ELF-1 (cell line): ENCODE data around the gene CDC25B.
A peak's percentile ranks its signal among the peaks of the same experiment; 100 is the strongest.

ENCODE experiments used
- DNase-seq: peaks from one replicate; pipeline ENCODE4 v3.0.0-alpha.2; 2016; ENCODE audit warnings: low read depth, low spot score

Gene CDC25B

DNA sequence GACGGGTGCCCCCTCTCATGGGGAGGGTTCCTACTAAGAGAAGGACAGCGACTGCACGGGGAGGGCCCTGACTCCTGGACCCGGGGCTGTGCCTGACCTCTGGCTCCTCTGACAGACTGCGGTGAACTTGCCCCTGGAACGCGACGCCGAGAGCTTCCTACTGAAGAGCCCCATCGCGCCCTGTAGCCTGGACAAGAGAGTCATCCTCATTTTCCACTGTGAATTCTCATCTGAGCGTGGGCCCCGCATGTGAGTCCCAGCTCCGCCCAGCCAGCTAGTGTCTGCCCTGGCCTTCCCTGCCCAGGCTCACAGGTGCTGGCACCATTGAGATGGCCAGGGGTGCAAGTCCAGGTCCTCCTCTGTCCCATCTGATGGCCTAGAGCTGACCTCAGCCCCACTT, 7.2 kb downstream of the CDC25B start:
- DNase-seq: no peak

DNA sequence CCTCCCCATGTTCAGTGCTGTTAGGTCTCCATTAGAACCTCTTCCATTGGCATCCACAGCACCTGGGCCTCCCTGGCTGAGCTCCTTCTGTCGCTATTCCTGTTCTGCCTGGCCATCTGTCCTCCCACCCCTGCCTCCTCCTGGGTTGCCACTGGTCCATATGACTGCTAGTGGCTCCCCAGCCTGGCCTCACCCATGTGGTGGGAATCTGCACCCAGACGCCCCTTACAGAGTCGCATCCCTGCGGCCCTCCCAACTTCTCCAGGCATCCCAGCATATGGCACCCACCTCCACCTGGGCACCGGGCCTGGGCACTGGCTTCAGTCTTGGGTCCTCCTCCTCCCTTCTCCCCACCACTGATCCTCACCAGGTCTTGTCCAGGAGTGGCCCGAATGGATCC, 7.7 kb downstream of the CDC25B start:
- DNase-seq: no peak

DNA sequence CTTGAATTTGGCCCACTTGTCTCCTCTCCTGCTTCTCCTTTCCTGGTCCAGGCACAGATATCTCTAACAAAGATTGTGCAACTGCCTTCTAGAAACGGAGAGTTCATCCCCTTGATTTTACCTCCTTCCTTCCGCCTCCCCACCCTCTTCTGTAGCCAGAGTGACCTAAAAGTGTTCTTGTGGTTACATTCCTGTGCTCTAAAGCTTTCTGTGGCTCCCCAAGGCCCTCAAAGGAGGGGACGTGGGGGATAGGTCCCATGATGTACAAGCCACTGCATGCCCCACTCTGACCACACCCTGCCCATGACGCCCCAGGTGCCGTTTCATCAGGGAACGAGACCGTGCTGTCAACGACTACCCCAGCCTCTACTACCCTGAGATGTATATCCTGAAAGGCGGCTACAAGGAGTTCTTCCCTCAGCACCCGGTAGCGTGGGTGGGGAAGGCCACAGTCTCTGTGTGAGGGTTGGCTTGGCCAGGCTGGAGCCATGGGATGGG, 8.2 kb downstream of the CDC25B start:
- DNase-seq: no peak

DNA sequence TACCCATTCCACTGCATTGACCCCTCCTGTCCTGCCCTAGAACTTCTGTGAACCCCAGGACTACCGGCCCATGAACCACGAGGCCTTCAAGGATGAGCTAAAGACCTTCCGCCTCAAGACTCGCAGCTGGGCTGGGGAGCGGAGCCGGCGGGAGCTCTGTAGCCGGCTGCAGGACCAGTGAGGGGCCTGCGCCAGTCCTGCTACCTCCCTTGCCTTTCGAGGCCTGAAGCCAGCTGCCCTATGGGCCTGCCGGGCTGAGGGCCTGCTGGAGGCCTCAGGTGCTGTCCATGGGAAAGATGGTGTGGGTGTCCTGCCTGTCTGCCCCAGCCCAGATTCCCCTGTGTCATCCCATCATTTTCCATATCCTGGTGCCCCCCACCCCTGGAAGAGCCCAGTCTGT, 8.7 kb downstream of the CDC25B start:
- no peak for DNase-seq

DNA sequence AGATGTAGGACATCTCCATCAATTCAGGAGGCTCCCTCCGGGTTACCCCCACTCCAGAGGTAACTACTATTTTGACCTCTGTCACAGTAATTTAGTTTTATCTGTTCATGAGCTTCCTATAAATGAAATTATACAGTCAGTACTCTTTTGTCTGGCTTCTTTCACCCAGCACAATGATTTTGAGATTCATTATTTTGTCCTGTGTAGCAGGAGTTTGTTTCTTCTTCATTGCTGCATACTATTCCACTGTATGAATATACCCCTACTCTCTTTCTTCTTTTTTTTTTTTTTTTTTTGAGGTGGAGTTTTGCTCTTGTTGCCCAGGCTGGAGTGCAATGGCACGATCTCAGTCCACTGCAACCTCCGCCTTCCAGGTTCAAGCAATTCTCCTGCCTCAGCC, 12.4 kb downstream of the CDC25B start:
- DNase-seq: no peak

DNA sequence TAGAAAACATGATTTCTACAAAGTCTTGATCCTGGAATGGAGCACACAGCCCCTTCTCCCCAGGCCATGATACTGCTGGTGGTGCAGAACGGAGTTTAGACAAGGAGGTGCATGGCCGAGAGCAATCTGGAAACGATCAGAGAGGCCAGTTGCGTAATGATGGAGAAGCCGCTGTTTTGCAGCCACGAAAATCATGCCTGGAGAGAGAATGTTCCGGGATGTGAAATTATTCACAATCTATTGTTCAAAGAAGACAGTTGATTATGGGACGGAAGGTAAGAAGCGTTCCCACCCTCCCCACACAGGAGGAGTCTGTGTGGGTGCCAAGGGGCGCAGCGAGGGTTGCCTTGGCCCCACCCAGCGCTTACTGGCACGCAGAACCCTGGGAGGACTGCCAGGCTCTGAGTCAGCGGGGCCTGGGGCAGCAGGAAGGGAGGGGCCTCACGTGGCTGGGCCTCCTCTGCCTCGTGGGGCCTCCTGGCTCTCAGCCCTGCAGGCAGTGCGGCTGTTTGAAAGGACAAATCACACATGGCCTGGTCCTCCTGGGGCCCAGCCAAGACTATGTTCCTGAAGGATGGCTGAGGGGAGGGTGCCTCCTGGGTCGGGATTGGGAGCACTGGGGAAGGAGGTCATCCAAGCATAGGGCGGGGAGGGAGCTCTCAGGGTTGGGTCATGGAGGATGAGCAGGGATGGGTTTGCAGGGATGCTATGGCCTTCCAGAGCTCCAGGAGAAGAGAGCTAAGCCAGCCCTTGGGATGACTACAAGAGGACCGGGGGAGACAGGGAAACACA, 15.6 kb downstream of the CDC25B start:
- peak; percentile 84 for DNase-seq

DNA sequence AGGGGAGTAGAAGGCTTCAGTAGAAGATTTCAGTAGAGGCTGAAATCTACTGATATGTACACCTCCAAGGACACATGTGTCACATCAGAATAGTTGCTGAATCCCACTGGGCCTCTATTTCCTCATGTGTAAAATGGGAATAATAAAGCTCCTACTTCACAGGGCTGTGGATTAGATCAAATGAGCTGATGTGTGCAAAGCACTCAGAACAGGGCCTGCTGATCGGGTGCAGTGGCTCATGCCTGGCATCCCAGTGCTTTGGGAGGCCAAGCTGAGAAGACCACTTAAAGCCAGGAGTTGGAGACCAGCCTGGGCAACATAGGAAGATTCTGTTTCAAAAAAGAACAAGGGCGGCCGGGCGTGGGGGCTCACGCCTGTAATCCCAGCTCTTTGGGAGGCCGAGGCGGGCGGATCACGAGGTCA, 16.2 kb downstream of the CDC25B start:
- DNase-seq: no peak

DNA sequence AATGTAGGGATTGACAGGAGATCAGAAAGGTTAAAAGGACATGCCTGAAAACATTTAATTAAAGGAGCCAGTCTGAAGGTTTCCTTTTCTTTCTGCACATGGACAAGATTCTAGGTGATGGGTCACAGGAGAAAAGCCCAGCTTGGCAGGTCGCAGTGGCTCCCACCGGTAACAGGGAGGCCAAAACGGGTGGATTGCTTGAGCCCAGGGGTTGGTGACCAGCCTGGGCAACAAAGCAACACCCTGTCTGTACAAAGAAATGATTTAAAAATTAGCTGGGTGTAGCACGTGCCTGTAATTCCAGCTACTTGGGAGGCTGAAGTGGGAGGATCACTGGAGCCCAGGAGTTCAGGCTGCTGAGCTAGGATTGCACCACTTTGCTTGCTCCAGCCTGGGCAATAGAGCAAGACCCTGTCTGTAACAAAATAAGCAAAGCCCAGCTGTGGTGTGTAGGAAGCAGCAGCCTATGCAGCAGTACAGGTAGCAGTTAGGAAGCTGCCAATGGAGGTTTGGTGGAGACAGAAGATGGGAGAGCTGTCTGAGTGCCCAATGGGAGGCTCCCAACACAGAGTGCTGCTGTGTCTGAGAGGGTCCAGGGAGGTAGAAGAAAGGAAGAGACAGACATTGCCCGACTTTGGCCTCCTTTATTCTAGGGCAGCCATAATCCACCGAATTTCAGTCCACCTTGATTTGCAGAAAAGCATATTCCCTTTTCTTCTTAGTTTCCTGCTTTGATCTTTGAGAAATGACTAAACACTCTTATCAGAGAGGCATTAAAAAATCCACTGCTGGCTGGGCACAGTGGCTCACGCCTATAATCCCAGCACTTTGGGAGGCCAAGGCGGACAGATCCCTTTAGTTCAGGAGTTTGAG, 17.1 kb downstream of the CDC25B start:
- no peak for DNase-seq

DNA sequence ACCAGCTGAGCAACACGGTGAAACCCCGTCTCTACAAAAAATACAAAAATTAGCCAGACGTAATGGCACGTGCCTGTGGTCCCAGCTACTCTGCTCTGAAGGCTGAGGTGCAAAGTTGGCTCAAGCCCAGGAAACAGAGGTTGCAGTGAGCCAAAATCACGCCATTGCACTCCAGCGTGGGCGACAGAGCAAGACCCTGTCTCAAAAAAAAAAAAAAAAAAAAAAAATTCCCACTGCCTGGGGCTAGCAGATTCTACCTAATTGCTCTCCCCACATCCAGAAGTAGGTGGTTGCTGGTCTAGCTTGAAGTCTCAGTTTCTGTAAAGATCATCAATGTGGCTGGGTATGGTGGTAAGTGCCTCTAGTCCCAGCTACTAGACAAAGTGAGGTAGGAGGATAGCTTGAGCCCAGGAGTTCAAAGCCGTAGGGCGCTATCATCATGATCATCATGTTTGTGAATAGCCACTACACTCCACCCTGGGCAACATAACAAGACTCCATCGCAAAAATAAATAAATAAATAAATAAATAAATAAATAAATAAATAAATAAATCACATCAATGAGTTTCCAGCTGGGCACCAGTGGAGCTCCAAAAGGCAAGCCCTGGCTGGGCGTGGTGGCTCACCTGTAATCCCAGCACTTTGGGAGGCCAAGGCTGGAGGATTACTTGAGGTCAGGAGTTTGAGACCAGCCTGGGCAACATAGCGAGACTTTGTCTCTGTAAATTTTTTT, 17.9 kb downstream of the CDC25B start:
- no peak for DNase-seq

DNA sequence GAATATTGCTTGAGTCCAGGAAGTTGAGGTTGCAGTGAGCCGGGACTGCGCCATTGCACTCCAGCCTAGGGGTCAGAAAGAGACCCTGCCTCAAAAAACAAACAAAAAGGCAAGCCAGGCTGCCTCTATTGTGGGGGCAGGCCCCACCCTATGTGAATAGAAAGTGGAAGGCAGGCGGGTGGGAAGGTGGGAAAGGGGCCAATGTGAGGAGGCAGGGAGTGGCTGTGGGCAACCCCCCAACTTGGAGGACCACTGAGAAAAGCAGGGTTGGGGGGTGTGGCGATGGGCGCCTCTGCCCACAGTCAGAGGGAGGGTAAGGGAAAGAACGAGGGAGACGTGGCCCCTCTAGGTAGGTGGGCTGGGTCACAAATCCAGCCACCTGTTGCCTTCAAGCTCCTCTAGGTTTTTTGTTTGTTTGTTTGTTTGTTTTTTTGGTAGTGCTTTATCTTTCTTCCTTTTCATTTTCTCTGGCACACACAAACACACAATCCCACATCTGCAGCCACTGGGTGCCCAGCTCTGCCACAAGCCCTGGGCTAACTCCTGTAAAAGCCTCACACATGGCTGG, 18.9 kb downstream of the CDC25B start:
- DNase-seq: no peak

DNA sequence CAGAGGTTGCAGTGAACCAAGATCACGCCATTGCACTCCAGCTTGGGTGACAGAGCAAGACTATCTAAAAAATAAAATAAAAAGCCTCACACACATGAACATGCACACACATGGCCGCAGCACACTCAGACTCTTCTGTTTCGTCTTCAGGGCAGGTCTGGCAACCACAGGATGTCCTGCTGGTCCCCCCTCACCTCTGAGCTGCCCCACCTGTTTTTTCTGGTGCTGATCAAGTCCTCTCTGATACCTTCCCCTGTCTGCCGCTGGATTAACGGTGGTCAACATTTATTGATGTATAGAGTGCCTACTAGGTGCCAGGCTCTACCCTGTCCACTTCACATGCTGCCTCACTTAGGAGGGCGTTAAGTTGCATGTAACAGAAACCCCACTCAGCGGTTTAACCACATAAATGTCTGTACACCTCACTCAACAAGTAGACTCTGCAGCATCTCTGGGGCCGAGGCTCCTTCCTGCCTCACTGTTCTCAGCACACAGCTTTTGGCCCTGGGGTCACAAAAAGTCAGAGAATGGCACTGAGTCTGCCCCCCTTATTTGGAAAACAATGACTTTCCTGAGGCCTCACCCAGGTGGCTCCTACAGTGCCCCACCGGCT, 19.7 kb downstream of the CDC25B start:
- no peak for DNase-seq

DNA sequence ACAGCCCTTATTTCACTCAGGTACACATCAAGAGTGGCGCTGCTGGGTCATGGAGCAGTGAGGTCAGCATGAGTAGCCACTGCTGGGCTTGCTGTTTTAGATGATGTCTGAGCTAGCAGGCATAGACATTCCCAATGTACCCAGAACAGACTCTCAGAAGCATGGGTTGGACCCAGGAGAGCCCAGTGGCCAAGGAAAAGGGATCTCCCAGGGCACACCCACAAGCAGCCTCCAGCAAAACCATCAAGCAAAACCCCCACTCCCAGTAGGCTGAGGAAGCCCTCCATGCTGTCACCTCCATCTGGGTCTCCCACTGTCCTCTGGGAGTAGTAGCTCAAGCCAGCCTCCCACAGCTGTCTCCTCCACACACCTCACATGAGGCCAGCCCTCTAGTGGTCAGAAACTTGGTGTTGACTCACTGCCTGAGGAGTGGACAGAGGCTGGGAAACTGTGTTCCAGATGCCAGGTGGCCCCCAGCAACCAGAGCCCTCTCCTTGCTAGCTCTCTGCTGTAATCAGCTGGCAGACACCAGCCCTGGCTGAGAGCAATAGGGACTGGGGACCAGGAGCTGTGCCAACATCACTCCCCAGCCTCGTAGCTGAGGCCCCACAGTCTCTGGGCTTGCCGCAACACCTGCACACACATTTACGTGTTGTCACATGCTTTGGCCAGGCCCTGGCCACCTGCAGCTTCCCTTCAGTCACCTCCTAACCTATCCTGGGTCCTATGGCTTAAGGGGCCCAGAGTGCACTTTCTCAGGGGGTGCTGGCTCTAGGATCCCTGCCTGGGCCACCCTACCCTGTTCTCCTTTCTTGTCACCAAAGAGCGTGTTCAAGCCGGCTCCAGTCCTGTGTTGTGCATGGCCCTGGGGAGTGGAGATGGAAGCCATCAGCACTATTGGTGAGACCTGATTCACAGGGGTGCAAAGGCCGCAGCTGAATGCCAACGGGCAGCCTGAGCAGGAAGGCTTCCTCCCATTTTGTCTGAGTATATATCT, 22.3 kb downstream of the CDC25B start:
- DNase-seq: peak; percentile 87

DNA sequence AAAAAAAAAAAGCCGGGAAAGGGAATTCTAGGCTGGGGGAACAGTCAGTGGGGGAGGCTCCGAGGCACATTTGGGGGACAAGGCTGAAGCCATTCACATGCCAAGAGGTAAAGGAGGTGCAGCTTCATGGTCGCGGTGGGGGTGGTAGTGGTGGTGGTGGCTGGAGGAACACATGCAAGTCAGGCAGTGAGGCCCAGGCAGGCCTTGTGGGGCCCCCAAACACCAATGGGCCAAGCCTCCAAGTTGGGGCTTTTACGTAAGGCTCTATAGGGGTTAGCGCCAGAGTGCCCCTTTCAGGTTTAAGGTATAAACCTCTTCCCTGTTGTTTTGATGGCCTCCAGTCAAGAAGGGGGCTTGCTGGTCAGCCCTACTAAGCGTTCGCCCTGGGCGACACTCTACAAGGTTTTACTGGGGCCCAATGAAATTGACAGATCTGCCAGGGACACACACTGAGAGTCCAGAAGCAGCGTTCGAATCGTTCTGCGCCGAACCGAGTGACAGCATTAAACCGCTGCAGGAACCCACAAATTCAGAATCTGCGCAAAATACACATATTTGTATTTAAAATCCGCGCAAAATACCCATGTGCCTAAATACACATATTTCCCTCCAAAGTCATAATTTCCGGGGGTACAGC, 23.4 kb downstream of the CDC25B start:
- no peak for DNase-seq

DNA sequence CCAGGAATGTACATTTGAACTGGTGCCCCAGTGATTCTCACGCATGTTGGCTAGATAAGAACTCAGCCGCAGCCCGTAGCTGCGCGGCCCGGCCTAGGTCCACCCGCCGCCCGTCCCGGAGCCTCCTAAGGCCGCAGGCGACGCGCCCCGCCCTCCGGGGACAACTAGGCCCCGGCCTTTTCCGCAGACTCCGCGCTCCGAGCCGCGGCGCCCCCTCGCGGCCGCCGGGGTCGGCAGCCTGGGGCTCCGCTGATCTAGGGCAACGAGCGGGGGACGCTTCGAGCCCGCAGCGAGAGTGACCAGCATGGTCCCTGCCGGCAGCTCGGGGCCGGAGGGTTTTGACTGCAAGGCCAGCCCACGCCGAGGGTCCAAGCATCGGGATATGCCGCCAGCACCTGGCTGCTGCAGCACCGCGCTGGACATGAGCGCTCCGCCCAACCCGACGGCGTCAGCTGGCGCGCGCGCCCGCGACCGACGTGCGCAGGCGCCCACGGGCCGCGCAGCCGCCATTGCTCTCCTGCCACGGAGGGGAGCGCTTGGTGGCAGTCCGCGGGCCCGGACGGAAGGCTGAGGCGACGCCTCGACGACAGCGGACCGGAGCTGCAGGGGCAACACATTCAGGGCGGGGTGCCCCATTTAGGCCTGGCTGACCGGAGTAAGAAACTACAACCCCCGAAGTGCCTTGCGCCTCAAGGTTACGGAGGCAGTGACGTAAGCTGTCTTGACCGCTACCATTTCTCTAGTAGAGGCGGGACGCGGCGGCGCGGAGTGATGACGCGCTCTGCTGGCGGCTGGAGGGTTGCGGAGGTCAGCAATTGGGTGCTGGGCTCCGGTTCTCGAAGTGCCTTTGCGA, 24.2 kb downstream of the CDC25B start, which contains the start of gene AP5S1:
AP5S1 (plus strand) TSS at position 500 of the 853 bp plus-strand sequence. CDS start 1,571 bp downstream, outside the sequence.
- peak; percentile 99 for DNase-seq

DNA sequence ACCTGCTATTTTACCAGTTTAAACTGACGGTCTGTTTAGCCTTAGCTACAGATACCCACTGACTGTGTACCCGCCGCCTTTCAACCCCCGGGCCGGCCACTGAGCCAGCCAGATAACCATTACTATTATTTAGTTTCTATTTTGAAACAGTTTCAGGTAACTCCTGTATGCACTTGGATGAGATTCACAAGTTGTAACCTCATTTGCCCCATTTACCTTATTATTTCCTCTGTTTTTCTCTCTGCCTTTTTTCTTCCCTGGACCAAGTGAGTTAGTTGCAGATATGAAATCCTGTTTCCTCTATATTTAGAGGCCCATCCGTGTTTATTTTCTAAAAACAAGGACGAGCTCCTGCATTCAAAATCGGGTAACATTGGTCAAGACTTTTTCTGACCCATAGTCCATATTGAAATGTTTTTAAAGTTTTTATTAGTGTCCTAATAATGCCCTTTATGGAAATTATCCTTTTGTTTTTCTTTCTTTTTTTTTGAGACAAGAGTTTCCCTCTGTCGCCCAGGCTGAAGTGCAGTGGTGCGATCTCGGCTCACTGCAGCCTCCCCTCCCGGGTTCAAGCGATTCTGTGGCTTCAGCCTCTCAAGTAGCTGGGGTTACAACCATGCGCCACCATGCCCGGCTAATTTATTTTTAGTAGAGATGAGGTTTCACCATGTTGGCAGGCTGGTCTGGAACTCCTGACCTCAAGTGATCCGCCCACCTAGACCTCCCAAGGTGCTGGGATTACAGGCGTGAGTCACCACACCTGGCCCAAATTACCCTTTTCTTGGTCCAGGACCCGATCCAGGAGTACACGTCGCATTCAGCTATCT, 25.0 kb downstream of the CDC25B start:
- DNase-seq: no peak

DNA sequence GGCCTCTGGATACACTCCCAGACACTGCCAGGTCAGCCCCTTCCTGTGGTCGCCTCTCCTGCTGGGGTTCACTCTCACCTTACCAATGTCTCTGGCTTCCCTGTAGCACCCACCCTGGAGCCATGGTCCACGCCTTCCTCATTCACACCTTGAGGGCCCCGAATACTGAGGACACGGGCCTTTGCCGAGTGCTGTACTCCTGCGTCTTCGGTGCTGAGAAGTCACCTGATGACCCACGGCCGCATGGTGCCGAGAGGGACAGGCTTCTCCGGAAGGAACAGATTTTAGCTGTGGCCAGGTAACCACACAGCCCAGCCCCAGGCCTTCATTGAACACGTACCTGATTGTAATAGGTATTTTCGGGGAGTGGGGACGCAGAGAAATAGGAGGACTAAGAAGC, 25.9 kb downstream of the CDC25B start:
- no peak for DNase-seq

DNA sequence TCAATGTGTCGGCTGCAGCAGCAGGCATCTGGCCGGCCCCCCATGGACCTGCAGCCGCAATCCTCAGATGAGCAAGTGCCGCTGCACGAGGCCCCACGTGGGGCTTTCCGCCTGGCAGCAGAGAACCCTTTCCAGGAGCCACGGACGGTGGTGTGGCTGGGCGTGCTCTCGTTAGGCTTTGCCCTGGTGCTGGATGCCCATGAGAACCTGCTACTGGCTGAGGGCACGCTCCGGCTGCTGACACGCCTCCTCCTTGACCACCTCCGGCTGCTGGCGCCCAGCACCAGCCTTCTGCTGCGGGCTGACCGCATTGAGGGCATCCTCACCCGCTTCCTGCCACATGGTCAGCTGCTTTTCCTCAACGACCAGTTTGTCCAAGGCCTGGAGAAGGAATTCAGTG, 27.8 kb downstream of the CDC25B start:
- DNase-seq: no peak

DNA sequence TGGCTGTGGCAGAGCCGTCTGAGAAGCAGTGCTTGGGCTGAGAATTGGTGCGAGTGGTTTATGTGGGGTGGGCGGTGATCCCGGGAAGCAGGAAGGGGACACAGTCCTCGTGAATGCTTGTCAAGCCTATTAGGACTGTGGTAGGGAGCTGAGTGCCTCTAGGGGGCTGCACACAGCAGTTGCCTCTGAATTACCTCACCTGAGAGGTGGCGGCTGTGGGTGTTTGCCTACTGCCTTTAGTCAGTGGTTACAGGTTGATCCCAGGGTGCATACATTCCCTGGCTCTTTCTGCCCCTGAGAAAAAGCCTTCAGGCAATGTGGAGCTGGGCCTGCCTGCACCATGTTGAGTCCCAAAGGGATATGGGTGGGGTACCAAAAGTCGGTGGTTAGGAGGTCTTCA, 29.4 kb downstream of the CDC25B start:
- DNase-seq: no peak
